Karpas-422 (cell line): Measurements from ENCODE around the gene ZDHHC14. TPM values are rescaled to one million over a fixed set of nuclear protein-coding genes. Genes with fewer than 3 reads are reported as not detected.

ENCODE experiments used
- DNase-seq: peaks from one replicate; pipeline ENCODE4 v3.0.0-alpha.2; 2015
- H2AFZ ChIP-seq: fragments of 200-600 bp; sonication (generic); 2 replicates; pipeline ENCODE4 v1.6.1; 2014; ENCODE audit warnings: antibody characterized with exemption, low read length, mixed read lengths
- H3K27ac ChIP-seq: fragments of 200-600 bp; sonication (generic); 2 replicates; pipeline ENCODE4 v1.5.1; 2014; ENCODE audit warnings: mild to moderate bottlenecking, low read length, moderate library complexity
- H3K27me3 ChIP-seq: fragments of 200-600 bp; sonication (generic); 2 replicates; pipeline ENCODE4 v1.6.1; 2014; ENCODE audit warnings: low read length, mixed read lengths
- H3K36me3 ChIP-seq: fragments of 200-600 bp; sonication (generic); 2 replicates; pipeline ENCODE4 v1.6.1; 2014; ENCODE audit warnings: low read length, mixed read lengths; ENCODE audit not compliant: insufficient read depth
- H3K4me1 ChIP-seq: fragments of 200-600 bp; sonication (generic); 2 replicates; pipeline ENCODE4 v1.6.1; 2014; ENCODE audit warnings: mild to moderate bottlenecking, low read length, mixed read lengths
- H3K4me2 ChIP-seq: fragments of 200-600 bp; sonication (generic); 2 replicates; pipeline ENCODE4 v1.6.1; 2014; ENCODE audit warnings: low read length, low read depth, mild to moderate bottlenecking; ENCODE audit not compliant: poor library complexity, severe bottlenecking
- H3K4me3 ChIP-seq: fragments of 200-600 bp; sonication (generic); 2 replicates; pipeline ENCODE4 v1.5.1; 2014; ENCODE audit warnings: mild to moderate bottlenecking, antibody characterized with exemption, low read length, mixed read lengths
- H3K79me2 ChIP-seq: fragments of 200-600 bp; sonication (generic); 2 replicates; pipeline ENCODE4 v1.6.1; 2014; ENCODE audit warnings: mild to moderate bottlenecking, low read length, mixed read lengths
- H3K9ac ChIP-seq: fragments of 200-600 bp; sonication (generic); 2 replicates; pipeline ENCODE4 v1.6.0; 2014; ENCODE audit warnings: low read length
- H3K9me2 ChIP-seq: fragments of 200-600 bp; sonication (generic), shearing (Covaris generic); replicated peaks from 2 replicates; pipeline ENCODE4 v1.6.0; 2014; ENCODE audit warnings: mild to moderate bottlenecking, low read length, moderate library complexity; ENCODE audit not compliant: insufficient read depth
- H3K9me3 ChIP-seq: fragments of 300-700, 200-600 bp; sonication (generic); 2 replicates; pipeline ENCODE4 v1.6.1; 2014; ENCODE audit warnings: low read length, mixed read lengths
- H4K20me1 ChIP-seq: fragments of 200-600 bp; sonication (generic); 2 replicates; pipeline ENCODE4 v1.6.1; 2014; ENCODE audit warnings: mild to moderate bottlenecking, antibody characterized with exemption, low read length, low read depth; ENCODE audit not compliant: insufficient read depth
- total RNA-seq: library from RNA; depleted of rRNA; stranded (reverse); fragments of >200 nt; shearing (Covaris generic); gene quantifications from 2 replicates; pipeline ENCODE4 v1.2.3, GENCODE V29; 2014; ENCODE audit warnings: low replicate concordance

The ZDHHC14 gene
- total RNA-seq, 1 experiment from 2014 or later, result 1.1 TPM

DNA sequence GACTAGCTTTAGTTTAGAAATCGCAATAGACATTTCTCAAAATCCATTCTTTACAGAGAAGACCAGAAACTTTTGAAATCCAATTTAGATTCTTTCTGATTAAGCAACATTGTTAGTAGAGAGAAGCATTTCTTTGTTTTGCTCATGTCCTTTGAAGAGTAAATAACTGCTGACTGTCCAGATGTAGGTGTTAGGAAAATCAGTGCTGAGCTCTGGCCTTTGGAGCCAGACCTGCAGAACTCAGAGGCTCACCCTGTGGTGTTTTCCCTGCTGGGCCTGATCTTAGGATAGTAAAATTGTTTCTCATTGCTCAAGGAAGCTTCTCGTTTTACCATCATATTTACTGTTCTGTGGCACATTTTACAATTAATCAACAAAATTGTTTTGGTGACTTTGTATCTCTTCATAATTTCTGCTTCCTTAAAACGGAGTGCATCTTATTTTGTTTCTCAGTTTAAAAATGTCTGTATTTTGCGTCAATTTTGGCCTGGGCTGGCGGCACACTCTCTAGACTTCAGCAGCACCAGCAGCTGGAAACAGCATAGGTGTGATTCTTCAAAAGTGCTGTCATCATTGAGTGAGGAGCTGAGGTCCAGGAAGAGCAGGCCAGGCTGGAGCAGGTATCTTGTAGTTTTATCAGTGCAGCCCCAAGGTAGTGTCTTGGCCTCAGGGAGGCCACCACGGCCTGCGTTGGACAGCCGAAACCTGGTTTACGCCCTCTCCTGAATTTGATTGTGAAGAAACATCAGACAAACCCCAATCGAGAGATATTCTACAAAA lies 8.3 kb upstream of the ZDHHC14 start:
- Histone ChIP-seq H3K36me3 (no peaks in the 10 kb centered on the region), H3K27me3 (no peaks in the 10 kb centered on the region), H3K79me2 (no peaks in the 10 kb centered on the region), H4K20me1 (no peaks in the 10 kb centered on the region), H3K4me1 (peaks cover 7% of the 10 kb centered on the region), H3K4me3 (no peak overlapping the region), H3K27ac (no peak overlapping the region), H3K4me2 (no peak overlapping the region), H3K9me2 (no peaks in the 10 kb centered on the region), H3K9me3 (no peaks in the 10 kb centered on the region), H3K9ac (no peak overlapping the region), H2AFZ (no peak overlapping the region)
- no peak for DNase-seq

DNA sequence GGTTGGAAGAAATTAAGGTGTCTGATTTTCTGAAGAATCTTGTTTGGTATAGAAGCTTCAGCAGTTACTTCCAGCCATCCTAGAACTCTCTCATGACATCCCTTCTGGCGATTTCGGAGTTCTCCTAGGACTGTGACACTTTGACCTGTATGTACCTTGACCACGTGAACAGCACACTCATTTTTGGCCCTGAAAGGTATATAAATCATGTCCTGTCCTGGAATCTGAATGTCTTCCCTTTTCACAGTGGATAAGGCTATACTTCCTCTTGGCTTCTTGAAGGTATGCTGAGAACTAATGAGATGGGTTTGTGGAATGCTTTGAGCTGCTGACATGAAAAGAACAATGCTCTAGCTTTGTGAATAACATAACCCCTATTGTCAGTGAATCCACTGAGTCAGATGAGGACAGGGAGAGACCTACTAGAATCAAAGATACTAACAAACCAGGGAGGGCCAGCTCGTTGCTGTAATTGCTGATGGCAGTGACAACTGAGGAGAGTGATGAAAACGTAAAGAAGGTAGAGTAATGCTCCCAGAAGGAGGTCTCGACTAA lies 6.0 kb upstream of the ZDHHC14 start:
- no peaks in the 10 kb centered on the region for H4K20me1 ChIP-seq
- H3K9me2 ChIP-seq, result no peaks in the 10 kb centered on the region
- no peak overlapping the region for H3K27ac ChIP-seq
- H3K9me3 ChIP-seq, result no peaks in the 10 kb centered on the region
- no peaks in the 10 kb centered on the region for H3K79me2 ChIP-seq
- H3K27me3 ChIP-seq, result no peaks in the 10 kb centered on the region
- no peak overlapping the region for H3K4me2 ChIP-seq
- H3K36me3 ChIP-seq, result no peaks in the 10 kb centered on the region
- H3K4me1 ChIP-seq, result peaks cover 7% of the 10 kb centered on the region
- no peak for DNase-seq
- H2AFZ ChIP-seq, result no peak overlapping the region
- no peak overlapping the region for H3K4me3 ChIP-seq
- H3K9ac ChIP-seq, result no peak overlapping the region

DNA sequence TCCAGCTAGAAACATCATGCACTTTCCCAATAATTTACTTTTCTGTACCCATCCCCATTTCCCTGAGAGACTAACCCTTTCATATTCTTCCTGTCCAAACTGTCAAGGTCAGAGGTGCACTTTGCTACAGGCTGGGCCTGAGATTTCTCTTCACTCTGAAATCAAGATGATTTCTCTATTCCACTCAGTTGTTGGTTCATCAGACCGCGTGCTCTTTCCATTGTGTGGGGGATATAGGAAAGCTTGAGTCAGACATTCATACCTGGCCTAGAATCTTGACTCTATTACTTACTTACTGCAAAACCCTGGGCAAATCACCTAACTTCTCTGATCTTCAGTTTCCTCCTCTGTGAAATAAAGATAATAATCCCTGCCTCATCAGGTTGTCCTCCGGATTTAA lies 4.7 kb upstream of the ZDHHC14 start:
- no peak overlapping the region for H3K4me3 ChIP-seq
- H3K4me2 ChIP-seq, result no peak overlapping the region
- no peaks in the 10 kb centered on the region for H3K9me2 ChIP-seq
- H2AFZ ChIP-seq, result no peak overlapping the region
- H3K4me1 ChIP-seq, result peaks cover 7% of the 10 kb centered on the region
- H3K27ac ChIP-seq, result no peak overlapping the region
- H3K36me3 ChIP-seq, result no peaks in the 10 kb centered on the region
- no peak for DNase-seq
- no peak overlapping the region for H3K9ac ChIP-seq
- H3K9me3 ChIP-seq, result no peaks in the 10 kb centered on the region
- H3K27me3 ChIP-seq, result no peaks in the 10 kb centered on the region
- no peaks in the 10 kb centered on the region for H3K79me2 ChIP-seq
- no peaks in the 10 kb centered on the region for H4K20me1 ChIP-seq

DNA sequence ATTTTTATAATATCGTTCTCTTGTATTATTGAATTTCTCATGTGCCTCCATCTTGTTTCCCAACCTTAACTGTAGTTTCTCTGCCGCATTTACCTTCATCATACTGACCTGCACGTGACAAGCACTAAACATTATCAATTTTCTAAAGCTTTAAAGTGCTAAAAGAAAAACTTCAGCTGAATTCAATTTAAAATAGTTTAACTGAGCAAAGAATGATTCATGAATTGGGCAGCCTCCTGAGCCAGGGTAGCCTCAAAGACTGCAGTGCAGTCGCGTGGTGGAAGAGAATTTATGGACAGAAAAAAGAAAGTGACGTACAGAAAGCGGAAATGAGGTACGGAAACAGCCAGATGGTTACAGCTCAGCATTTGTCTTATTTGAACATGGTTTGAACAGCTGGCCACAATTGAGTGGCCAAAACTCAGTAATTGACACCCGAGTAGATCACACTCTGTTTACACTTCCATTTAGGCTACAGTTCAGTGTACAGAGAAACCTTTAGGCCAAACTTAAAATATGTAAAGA lies 4.2 kb upstream of the ZDHHC14 start:
- Histone ChIP-seq H3K4me1 (peaks cover 7% of the 10 kb centered on the region), H3K79me2 (no peaks in the 10 kb centered on the region), H3K36me3 (no peaks in the 10 kb centered on the region), H3K27ac (no peak overlapping the region), H3K4me3 (no peak overlapping the region), H3K9me3 (no peaks in the 10 kb centered on the region), H3K9ac (no peak overlapping the region), H2AFZ (no peak overlapping the region), H4K20me1 (no peaks in the 10 kb centered on the region), H3K9me2 (no peaks in the 10 kb centered on the region), H3K4me2 (no peak overlapping the region), H3K27me3 (no peaks in the 10 kb centered on the region)
- no peak for DNase-seq

DNA sequence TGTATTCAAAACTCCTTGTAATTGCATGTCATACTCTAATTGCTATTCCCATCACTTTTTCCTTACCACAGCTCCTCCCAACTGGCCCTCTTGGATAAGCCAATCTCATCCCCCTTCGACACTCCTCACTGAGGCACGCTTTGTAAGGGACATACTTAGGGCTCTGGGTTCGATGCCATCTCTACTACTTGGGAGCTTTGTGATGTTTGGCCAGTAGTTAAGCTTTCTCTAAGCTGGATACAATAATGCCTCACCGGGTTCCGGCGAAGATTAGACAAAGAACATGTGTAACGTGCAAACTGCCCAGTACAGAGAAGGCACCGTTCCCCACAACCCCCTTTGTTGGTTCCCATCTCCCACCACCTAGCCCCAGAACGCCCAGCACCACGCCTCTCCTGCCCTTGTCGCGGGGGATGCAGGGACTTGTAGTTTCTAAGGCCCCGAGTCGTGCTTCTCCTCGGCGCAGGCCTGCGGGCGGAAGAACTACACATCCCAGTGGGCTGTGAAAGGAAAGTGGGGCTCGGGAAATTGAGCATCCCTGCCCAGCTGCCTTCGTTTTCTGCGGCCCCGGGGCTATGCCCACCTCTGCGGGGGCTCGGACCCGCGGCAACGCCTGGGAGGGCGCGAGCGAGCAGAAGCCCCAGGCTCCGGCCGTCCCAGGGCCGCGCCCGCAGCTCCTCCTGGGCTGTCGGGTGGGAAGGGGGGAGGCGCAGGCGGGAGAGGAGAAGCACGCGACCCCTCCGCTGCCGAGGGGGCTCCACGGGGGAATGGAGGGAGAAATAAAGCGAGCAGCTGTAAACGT lies 1.1 kb upstream of the ZDHHC14 start:
- Histone ChIP-seq H3K36me3 (no peaks in the 10 kb centered on the region), H4K20me1 (no peaks in the 10 kb centered on the region), H3K9me3 (no peaks in the 10 kb centered on the region), H3K9ac (peak overlapping the region; percentile 98), H3K79me2 (no peaks in the 10 kb centered on the region), H3K9me2 (no peaks in the 10 kb centered on the region), H2AFZ (peak overlapping the region; percentile 66), H3K4me3 (peak overlapping the region; percentile 98), H3K4me1 (peaks cover 13% of the 10 kb centered on the region), H3K27ac (peak overlapping the region; percentile 35), H3K27me3 (no peaks in the 10 kb centered on the region), H3K4me2 (peak overlapping the region; percentile 95)
- DNase-seq, result peak; percentile 97

DNA sequence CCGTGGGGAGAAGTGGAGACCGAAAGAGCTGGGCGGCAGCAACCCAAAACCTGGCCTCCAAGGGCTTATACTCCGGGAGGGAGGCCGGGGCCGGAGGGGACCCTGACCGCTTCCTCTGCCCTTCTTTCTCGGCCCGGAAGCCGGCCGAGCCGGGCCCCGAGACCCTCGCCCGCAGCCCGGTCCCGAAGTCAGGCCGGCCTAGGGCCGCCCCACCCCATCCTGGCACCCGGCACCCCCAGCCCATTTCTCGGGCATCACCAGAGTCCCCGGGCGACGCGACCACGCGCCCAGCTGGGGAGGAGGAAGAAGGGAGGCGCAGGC lies 572 bp upstream of the ZDHHC14 start:
- H3K4me2 ChIP-seq, result peak overlapping the region; percentile 95
- H3K4me1 ChIP-seq, result peaks cover 13% of the 10 kb centered on the region
- H3K27me3 ChIP-seq, result no peaks in the 10 kb centered on the region
- no peaks in the 10 kb centered on the region for H4K20me1 ChIP-seq
- H2AFZ ChIP-seq, result peak overlapping the region; percentile 34
- no peaks in the 10 kb centered on the region for H3K9me2 ChIP-seq
- H3K27ac ChIP-seq, result peak overlapping the region; percentile 35
- no peak for DNase-seq
- peak overlapping the region; percentile 98 for H3K4me3 ChIP-seq
- no peaks in the 10 kb centered on the region for H3K79me2 ChIP-seq
- peak overlapping the region; percentile 98 for H3K9ac ChIP-seq
- no peaks in the 10 kb centered on the region for H3K36me3 ChIP-seq
- H3K9me3 ChIP-seq, result no peaks in the 10 kb centered on the region

DNA sequence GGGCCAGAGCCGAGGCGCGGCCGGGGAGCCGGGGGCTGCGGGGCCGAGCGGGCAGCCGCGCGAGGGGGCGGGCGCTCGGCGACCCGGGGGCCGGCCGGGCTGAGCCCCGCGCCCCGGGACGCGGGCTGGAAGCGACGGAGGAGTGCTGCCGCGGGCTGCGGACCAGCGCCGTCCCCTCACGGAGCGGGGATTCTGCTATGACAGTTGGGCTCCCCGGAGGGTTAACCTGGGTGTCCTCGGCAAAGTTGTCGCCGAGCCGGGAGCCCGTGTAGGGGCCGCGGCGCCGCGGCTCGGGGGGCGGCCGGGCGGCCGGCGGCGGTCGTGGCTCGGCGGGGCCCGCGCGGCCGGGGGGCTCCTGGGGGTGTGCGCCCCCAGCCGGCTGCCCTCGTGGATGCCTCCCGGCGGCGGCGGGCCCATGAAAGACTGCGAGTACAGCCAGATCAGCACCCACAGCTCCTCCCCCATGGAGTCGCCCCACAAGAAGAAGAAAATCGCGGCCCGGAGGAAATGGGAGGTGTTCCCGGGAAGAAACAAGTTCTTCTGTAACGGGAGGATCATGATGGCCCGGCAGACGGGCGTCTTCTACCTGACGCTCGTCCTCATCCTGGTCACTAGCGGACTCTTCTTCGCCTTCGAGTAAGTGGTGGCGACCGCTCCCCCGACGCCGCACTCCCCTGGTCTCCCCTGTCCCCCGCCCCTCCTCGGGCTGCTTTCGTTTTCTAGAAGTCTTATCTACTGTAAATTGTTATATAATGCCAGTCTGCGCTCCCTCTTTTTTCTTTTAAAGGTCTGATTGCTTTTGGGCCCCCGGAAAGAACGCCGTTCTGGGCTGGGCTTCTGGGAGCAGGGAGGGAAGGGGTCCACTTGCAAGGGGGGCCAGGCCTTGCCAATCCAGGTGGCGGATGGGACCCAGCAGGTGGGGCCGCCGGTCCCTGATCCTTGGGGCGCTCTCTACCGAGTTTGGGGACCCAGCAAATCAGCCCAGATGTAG lies 936 bp downstream of the ZDHHC14 start:
- no peak overlapping the region for H3K27ac ChIP-seq
- peak; percentile 52 for DNase-seq
- no peaks in the 10 kb centered on the region for H3K27me3 ChIP-seq
- H2AFZ ChIP-seq, result no peak overlapping the region
- H3K9me2 ChIP-seq, result no peaks in the 10 kb centered on the region
- H3K9ac ChIP-seq, result peak overlapping the region; percentile 98; the same call in 1 of the 2 replicates
- H4K20me1 ChIP-seq, result no peaks in the 10 kb centered on the region
- peak overlapping the region; percentile 95 for H3K4me2 ChIP-seq
- H3K4me3 ChIP-seq, result peak overlapping the region; percentile 98
- H3K79me2 ChIP-seq, result no peaks in the 10 kb centered on the region
- no peaks in the 10 kb centered on the region for H3K9me3 ChIP-seq
- H3K4me1 ChIP-seq, result peaks cover 13% of the 10 kb centered on the region
- H3K36me3 ChIP-seq, result no peaks in the 10 kb centered on the region
